AG10803 (cell line): ENCODE data around the gene CSDE1.

Source experiments
- DNase-seq: peaks from one replicate; pipeline ENCODE4 v3.0.0; 2010; ENCODE audit warnings: low read depth
- H3K4me3 ChIP-seq: 2 replicates; pipeline ENCODE4 v1.5.1; 2011; ENCODE audit warnings: mild to moderate bottlenecking, low read length, control low read depth
- TF ChIP-seq, protein P1 (sequence below): conservative IDR thresholded peaks from 2 replicates; pipeline ENCODE4 v1.5.1; 2011; ENCODE audit warnings: mild to moderate bottlenecking, low read length, control low read depth, inconsistent platforms

The CSDE1 gene

DNA sequence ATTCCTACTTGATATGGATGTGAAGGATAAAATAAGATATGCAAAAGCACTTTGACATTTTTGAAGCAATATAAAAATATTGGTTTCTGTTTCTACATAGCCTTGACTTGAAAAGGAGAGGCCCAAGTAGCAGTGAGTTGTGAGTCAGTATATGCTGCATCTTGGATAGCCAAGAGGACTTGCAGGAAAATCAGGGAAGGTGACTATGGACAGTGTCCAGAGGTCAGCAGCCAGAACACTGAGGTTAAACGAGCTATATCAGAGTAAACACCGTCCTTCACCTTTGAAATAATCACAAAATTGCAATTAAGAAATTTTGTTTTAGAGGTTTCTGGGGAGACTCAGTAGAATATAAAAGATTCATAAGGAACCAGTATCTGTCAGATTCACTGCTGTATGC is 55.9 kb downstream of the CSDE1 start:
- no peak for DNase-seq
- H3K4me3 ChIP-seq: no peak overlapping the region
- TF ChIP-seq, protein P1, sequence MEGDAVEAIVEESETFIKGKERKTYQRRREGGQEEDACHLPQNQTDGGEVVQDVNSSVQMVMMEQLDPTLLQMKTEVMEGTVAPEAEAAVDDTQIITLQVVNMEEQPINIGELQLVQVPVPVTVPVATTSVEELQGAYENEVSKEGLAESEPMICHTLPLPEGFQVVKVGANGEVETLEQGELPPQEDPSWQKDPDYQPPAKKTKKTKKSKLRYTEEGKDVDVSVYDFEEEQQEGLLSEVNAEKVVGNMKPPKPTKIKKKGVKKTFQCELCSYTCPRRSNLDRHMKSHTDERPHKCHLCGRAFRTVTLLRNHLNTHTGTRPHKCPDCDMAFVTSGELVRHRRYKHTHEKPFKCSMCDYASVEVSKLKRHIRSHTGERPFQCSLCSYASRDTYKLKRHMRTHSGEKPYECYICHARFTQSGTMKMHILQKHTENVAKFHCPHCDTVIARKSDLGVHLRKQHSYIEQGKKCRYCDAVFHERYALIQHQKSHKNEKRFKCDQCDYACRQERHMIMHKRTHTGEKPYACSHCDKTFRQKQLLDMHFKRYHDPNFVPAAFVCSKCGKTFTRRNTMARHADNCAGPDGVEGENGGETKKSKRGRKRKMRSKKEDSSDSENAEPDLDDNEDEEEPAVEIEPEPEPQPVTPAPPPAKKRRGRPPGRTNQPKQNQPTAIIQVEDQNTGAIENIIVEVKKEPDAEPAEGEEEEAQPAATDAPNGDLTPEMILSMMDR: no peak

DNA sequence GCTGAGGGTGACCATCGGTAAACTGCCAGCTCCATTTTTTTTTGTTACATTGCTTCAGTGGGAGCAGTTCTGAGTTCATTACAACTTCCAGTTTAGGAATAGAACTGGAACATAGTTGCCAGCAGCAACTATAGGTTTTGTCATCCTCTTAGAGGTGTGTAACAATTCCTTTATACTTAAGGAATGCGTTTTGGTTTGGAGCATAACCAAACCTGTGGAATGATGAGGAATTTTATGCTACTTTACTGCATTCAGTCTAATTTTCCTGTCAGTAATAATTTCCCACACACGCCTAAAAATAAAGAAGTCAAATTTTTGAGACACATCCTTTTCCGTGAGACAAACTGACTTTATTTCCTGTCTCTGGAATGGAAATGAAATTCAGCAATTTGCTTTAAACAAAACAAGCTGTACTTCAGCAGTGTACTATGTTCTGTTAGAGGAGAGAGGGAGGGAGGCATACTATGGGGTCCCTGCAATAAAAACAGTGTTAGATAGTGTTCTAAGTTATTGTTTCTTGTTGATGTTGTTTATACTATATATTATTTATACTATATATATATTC is 57.7 kb downstream of the CSDE1 start:
- TF ChIP-seq, protein P1: no peak
- H3K4me3 ChIP-seq: no peak overlapping the region
- peak; percentile 63 for DNase-seq

DNA sequence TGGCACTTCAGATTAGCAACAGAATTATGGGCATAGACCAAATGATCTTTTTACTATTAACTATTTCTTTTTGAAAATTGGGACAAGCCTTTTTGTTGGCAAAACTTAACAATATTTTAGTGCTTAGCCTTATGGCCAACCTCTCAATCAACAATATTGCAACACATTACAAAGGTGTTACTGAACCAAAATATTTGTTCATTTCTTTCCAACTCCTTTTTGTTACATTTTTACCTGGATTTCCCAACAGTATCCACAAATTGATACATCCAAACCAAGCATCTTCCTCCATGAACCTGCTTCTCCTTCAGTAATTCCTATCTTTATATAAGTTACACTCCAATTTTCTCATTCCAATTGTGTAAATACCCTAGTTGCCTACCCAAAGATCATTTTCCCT is 61.0 kb downstream of the CSDE1 start:
- no peak for DNase-seq
- TF ChIP-seq, protein P1: no peak
- H3K4me3 ChIP-seq: no peak overlapping the region

DNA sequence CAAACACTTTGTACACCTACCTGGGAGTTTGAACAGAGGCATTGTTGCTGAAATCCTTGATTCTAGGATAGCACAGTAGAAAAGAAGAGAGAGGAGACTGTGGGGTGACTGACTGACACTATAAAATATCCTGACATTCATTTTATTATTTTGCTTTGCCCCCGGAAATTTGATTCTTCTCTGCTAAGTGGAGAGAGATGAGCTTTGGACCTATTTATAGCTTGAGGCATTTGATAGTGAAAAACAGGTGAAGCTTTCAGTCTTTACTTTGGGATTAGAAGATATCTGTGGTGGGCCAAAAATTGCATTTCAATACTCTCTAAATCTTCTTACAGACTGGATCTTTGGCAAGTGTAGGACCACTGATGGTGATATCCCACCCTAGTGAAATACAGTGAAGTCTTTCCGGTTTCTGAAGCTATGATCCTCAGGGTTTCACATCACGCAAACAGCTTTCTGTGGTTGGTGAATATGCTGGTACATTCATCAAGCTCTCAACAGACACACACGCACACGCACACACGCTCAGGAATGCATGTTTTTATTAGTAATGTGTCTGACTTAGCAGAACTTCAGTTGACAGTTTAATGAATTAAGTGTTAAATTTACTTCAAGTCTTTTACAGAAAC is 62.2 kb downstream of the CSDE1 start, which contains the start of gene AMPD1:
Gene AMPD1 (minus strand): TSS at position 117 of the 629 bp plus-strand sequence. CDS start 75 bp downstream, at position 42.
- peak; percentile 68 for DNase-seq
- TF ChIP-seq, protein P1: no peak

DNA sequence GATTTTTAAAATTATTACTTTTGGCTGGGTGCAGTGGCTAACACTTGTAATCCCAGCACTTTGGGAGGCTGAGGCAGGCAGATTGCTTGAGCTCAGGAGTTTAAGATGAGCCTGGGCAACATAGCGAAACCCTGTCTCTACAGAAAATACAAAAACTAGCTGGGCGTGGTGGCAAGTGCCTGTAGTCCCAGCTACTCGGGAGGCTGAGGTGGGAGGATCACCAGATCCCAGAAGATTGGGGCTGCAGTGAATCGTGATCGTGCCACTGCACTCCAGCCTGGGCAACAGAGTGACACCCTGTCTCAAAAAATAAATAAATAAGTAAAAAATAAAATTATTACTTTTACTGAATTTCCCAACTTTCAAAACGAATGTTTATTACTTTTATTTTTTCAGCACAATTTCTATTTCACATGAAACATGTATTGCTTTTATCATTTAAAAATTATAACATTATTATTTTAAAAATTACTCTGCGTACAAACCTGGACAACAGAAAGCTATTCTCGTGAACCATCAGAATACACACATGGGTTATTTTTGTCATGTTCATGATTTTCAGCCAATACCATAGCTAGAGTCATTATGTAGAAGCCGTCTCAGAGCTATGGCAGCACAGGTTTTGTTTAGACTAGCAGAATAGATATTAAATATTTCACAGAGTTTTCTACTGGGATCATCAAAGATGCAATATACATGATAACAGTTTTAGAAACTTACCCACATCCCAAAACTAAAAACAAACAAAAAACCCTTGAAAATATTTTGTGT is 63.1 kb downstream of the CSDE1 start:
- H3K4me3 ChIP-seq: no peak overlapping the region
- TF ChIP-seq, protein P1: no peak
- DNase-seq: no peak

More for the DNA sequence above, 62.2 kb downstream of the CSDE1 start, which contains the start of gene AMPD1:
- no peak within 1 kb of the TSS for H3K4me3 ChIP-seq

DNA sequence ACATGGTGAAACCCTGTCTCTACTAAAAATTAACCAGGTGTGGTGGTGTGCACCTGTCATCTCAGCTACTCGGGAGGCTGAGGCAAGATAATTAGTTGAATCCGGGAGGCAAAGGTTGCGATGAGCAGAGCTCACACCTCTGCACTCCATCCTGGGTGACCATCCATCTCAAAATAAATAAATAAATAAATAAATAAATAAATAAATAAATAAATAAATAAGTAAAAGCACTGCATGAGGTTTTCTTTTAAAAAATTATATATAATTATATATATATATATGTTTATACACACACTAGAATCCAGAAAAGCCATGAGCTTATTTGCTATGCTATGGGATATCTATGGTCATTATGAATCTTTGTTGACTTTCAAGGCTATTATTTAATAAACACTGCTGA is 64.8 kb downstream of the CSDE1 start:
- H3K4me3 ChIP-seq: no peak overlapping the region
- TF ChIP-seq, protein P1: no peak
- no peak for DNase-seq

DNA sequence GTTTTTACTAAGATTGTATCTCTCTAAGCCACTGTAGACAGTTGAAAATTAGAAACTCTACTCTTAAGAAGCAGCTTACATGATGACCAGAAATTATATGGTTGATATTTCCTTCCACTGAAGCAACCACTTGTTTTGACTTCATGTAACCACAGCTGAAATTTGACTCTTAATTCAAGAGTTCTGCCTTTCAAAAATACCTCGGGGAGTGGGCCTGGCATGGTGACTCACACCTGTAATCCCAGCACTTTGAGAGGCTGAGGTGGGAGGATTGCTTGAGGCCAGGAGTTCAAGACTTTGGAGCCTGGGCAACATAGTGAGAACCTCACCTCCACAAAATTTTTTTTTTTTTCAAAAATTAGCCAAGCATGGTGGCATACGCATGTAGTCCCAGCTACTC is 66.7 kb downstream of the CSDE1 start:
- DNase-seq: no peak
- TF ChIP-seq, protein P1: no peak
- H3K4me3 ChIP-seq: no peak overlapping the region
